Mesothelial cell of epicardium (in vitro differentiated cells): Measurements from ENCODE around the gene TVP23C. TPM values are rescaled to one million over a fixed set of nuclear protein-coding genes. Genes with fewer than 3 reads are reported as not detected.
"Not testable (repeated sequence)": the region's sequence is repeated elsewhere in the genome, so short reads cannot be mapped to it uniquely, and the experiment has no call there.

Source experiments
- DNase-seq, 2 experiments: peaks; one replicate each; pipeline ENCODE4 v3.0.0; 2021; ENCODE audit warnings: low spot score in 2 of 2; ENCODE audit not compliant: unreplicated experiment in 2 of 2
- H3K27ac Mint-ChIP-seq: 2 replicates; pipeline ENCODE4 v1.8.0; 2021; ENCODE audit warnings: mixed read lengths
- H3K27me3 Mint-ChIP-seq: 2 replicates; pipeline ENCODE4 v1.8.0; 2021; ENCODE audit warnings: low read depth, mixed read lengths
- H3K36me3 Mint-ChIP-seq: 2 replicates; pipeline ENCODE4 v1.8.0; 2021; ENCODE audit warnings: mixed read lengths
- H3K4me1 Mint-ChIP-seq: 2 replicates; pipeline ENCODE4 v1.8.0; 2021; ENCODE audit warnings: mixed read lengths
- H3K4me3 Mint-ChIP-seq: 2 replicates; pipeline ENCODE4 v1.8.0; 2021; ENCODE audit warnings: mild to moderate bottlenecking, moderate library complexity, mixed read lengths
- H3K9me3 Mint-ChIP-seq: 2 replicates; pipeline ENCODE4 v1.8.0; 2021; ENCODE audit warnings: mixed read lengths
- total RNA-seq: library from RNA; stranded (reverse); gene quantifications from 3 replicates; pipeline ENCODE4 v1.2.1, GENCODE V29; 2021

Gene TVP23C
- total RNA-seq: 61.1 to 66.4 TPM (median 62.0 TPM) in 3 replicates

GRCh38 chr17:15563375-15563857, at the start of gene TVP23C:
Gene TVP23C (minus strand): TSS chr17:15563483. CDS start chr17:15563448, 35 bp downstream.
- H3K4me1 Mint-ChIP-seq: peaks cover 14% of the 10 kb centered on the region
- H3K36me3 Mint-ChIP-seq, H3K27me3 Mint-ChIP-seq, H3K9me3 Mint-ChIP-seq: not testable (repeated sequence)
- peak within 1 kb of the TSS; percentile 99 for H3K4me3 Mint-ChIP-seq
- peak within 1 kb of the TSS; percentile 97 for H3K27ac Mint-ChIP-seq
- peak; percentile 49 to 75 for DNase-seq

GRCh38 chr17:15592960-15593359, 29.7 kb upstream of the TVP23C start:
- not testable (repeated sequence) for H3K9me3 Mint-ChIP-seq, H3K4me3 Mint-ChIP-seq, H3K36me3 Mint-ChIP-seq, H3K4me1 Mint-ChIP-seq, H3K27me3 Mint-ChIP-seq, DNase-seq, H3K27ac Mint-ChIP-seq

- not testable (repeated sequence) for H3K4me3 Mint-ChIP-seq, H3K9me3 Mint-ChIP-seq, H3K4me1 Mint-ChIP-seq, H3K27me3 Mint-ChIP-seq, H3K36me3 Mint-ChIP-seq, DNase-seq
- H3K27ac Mint-ChIP-seq: peak overlapping the region; percentile 79
Measured at GRCh38 chr17:15591986-15592385, 28.7 kb upstream of the TVP23C start.

- H3K4me1 Mint-ChIP-seq: peaks cover 15% of the 10 kb centered on the region
- not testable (repeated sequence) for DNase-seq, H3K27ac Mint-ChIP-seq
Measured at GRCh38 chr17:15590844-15591243, 27.6 kb upstream of the TVP23C start.

GRCh38 chr17:15589544-15590536, 26.6 kb upstream of the TVP23C start:
- not testable (repeated sequence) for H3K27ac Mint-ChIP-seq, H3K36me3 Mint-ChIP-seq, H3K27me3 Mint-ChIP-seq, DNase-seq, H3K4me3 Mint-ChIP-seq, H3K9me3 Mint-ChIP-seq
- H3K4me1 Mint-ChIP-seq: peaks cover 15% of the 10 kb centered on the region

More at GRCh38 chr17:15590844-15591243, 27.6 kb upstream of the TVP23C start:
- H3K36me3 Mint-ChIP-seq, H3K27me3 Mint-ChIP-seq, H3K4me3 Mint-ChIP-seq, H3K9me3 Mint-ChIP-seq: not testable (repeated sequence)

- H3K36me3 Mint-ChIP-seq, DNase-seq, H3K27ac Mint-ChIP-seq, H3K9me3 Mint-ChIP-seq, H3K27me3 Mint-ChIP-seq, H3K4me3 Mint-ChIP-seq: not testable (repeated sequence)
- peaks cover 15% of the 10 kb centered on the region for H3K4me1 Mint-ChIP-seq
Measured at GRCh38 chr17:15588017-15588416, 24.7 kb upstream of the TVP23C start.

- not testable (repeated sequence) for H3K4me3 Mint-ChIP-seq, H3K9me3 Mint-ChIP-seq, DNase-seq, H3K27me3 Mint-ChIP-seq, H3K4me1 Mint-ChIP-seq, H3K36me3 Mint-ChIP-seq, H3K27ac Mint-ChIP-seq
Measured at GRCh38 chr17:15583313-15583712, 20.0 kb upstream of the TVP23C start.

- H3K4me3 Mint-ChIP-seq, H3K36me3 Mint-ChIP-seq, H3K4me1 Mint-ChIP-seq, H3K9me3 Mint-ChIP-seq, DNase-seq, H3K27ac Mint-ChIP-seq, H3K27me3 Mint-ChIP-seq: not testable (repeated sequence)
Measured at GRCh38 chr17:15581462-15581861, 18.2 kb upstream of the TVP23C start.

- not testable (repeated sequence) for H3K9me3 Mint-ChIP-seq, H3K36me3 Mint-ChIP-seq
Measured at GRCh38 chr17:15576848-15577247, 13.6 kb upstream of the TVP23C start.

GRCh38 chr17:15574660-15575059, 11.4 kb upstream of the TVP23C start:
- not testable (repeated sequence) for H3K36me3 Mint-ChIP-seq, H3K4me1 Mint-ChIP-seq, DNase-seq, H3K9me3 Mint-ChIP-seq, H3K4me3 Mint-ChIP-seq, H3K27ac Mint-ChIP-seq
- peaks cover 13% of the 10 kb centered on the region for H3K27me3 Mint-ChIP-seq

More at GRCh38 chr17:15576848-15577247, 13.6 kb upstream of the TVP23C start:
- not testable (repeated sequence) for H3K27ac Mint-ChIP-seq, H3K4me1 Mint-ChIP-seq, H3K4me3 Mint-ChIP-seq, DNase-seq
- peaks cover 15% of the 10 kb centered on the region for H3K27me3 Mint-ChIP-seq

- H3K4me1 Mint-ChIP-seq: not testable (repeated sequence)
Measured at GRCh38 chr17:15573870-15574269, 10.6 kb upstream of the TVP23C start.

GRCh38 chr17:15562613-15563374, 489 bp downstream of the TVP23C start:
- H3K27ac Mint-ChIP-seq, H3K36me3 Mint-ChIP-seq, H3K27me3 Mint-ChIP-seq, DNase-seq, H3K9me3 Mint-ChIP-seq: not testable (repeated sequence)
- H3K4me3 Mint-ChIP-seq: peak overlapping the region; percentile 99
- peaks cover 16% of the 10 kb centered on the region for H3K4me1 Mint-ChIP-seq

More at GRCh38 chr17:15573870-15574269, 10.6 kb upstream of the TVP23C start:
- H3K9me3 Mint-ChIP-seq, DNase-seq, H3K36me3 Mint-ChIP-seq, H3K27ac Mint-ChIP-seq, H3K4me3 Mint-ChIP-seq: not testable (repeated sequence)
- H3K27me3 Mint-ChIP-seq: peaks cover 13% of the 10 kb centered on the region

GRCh38 chr17:15561439-15561838, 1.8 kb downstream of the TVP23C start:
- not testable (repeated sequence) for H3K27me3 Mint-ChIP-seq, H3K27ac Mint-ChIP-seq, H3K9me3 Mint-ChIP-seq, H3K36me3 Mint-ChIP-seq, H3K4me3 Mint-ChIP-seq, DNase-seq
- peaks cover 16% of the 10 kb centered on the region for H3K4me1 Mint-ChIP-seq
